HCT116 (cell line): ENCODE results near the gene PHF10. TPM values are rescaled to one million over a fixed set of nuclear protein-coding genes. Genes with fewer than 3 reads are reported as not detected.

ENCODE experiments used
- ATAC-seq: fragments of 200-7000 bp; cut with Tn5 transposase; 2 replicates; pipeline ENCODE4 v1.9.1; 2020; ENCODE audit warnings: mild to moderate bottlenecking, moderate library complexity
- BruUV-seq: library from RNA; stranded (reverse); fragments of 400-500 nt; replicated peaks from 2 replicates; lab custom pipeline; 2021; lab: Mats Ljungman, UMichigan
- CTCF ChIA-PET: fragments of 300-600 bp; sonication (Branson Sonifier 250); formaldehyde crosslinking; loops from one replicate; lab custom pipeline; 2021; ENCODE audit warnings: antibody characterized with exemption; lab: Charles Lee
- POLR2A ChIA-PET: fragments of 300-600, 350-600 bp; sonication (Branson Sonifier 250); formaldehyde crosslinking; loops from one replicate; lab custom pipeline; 2021; ENCODE audit warnings: antibody characterized with exemption; lab: Charles Lee
- RAD21 ChIA-PET, 2 experiments: fragments of 300-600 bp; sonication (Branson Sonifier 250); formaldehyde crosslinking; loops; one replicate each; lab custom pipeline; 2023; ENCODE audit warnings: low total read pairs in 2 of 2; ENCODE audit not compliant: uncharacterized antibody in 2 of 2, unreplicated experiment in 2 of 2, low non-redundant PET in 1 of 2; lab: Charles Lee
- DNase-seq: peaks from one replicate; pipeline ENCODE4 v3.0.0-alpha.2; 2010; ENCODE audit warnings: low read depth, low spot score
- H2AFZ ChIP-seq: fragments of 200-600 bp; shearing (Covaris generic), sonication (generic); 2 replicates; pipeline ENCODE4 v1.6.1; 2017; ENCODE audit warnings: low read depth, mixed run types, mixed read lengths, antibody characterized with exemption, low read length; ENCODE audit not compliant: poor library complexity, severe bottlenecking
- H3K27ac ChIP-seq: 2 replicates; pipeline ENCODE4 v1.5.1; 2012; ENCODE audit warnings: low read depth, low read length
- H3K27me3 ChIP-seq: fragments of 200-600 bp; sonication (generic); 2 replicates; pipeline ENCODE4 v1.6.1; 2016; ENCODE audit warnings: mixed run types, low read length, mixed read lengths; ENCODE audit not compliant: insufficient read depth
- H3K36me3 ChIP-seq, 2 experiments: fragments of 200-500 bp in 1 of 2; fragments of 200-600 bp in 1 of 2; sonication (Bioruptor generic) in 1 of 2; sonication (generic) in 1 of 2; 2 replicates each; pipeline versions ENCODE4 v1.5.1 to v1.6.1; 2014 to 2016; ENCODE audit warnings: low read length in 2 of 2, inconsistent platforms in 1 of 2, mixed read lengths in 1 of 2, mixed run types in 1 of 2; ENCODE audit not compliant: insufficient read depth in 2 of 2, control insufficient read depth in 1 of 2
- H3K4me1 ChIP-seq, 2 experiments: fragments of 200-600 bp in 1 of 2; sonication (generic) in 1 of 2; 2 replicates each; pipeline versions ENCODE4 v1.5.1 to v1.6.1; 2012 to 2017; ENCODE audit warnings: low read length in 2 of 2, inconsistent platforms in 1 of 2, mild to moderate bottlenecking in 1 of 2, mixed read lengths in 1 of 2, mixed run types in 1 of 2, moderate library complexity in 1 of 2; ENCODE audit not compliant: insufficient read depth in 2 of 2, control insufficient read depth in 1 of 2
- H3K4me2 ChIP-seq: fragments of 200-600 bp; sonication (generic); 2 replicates; pipeline ENCODE4 v1.6.1; 2017; ENCODE audit warnings: mixed run types, low read length, mixed read lengths
- H3K4me3 ChIP-seq, 2 experiments: fragments of 200-600 bp in 1 of 2; sonication (generic) in 1 of 2; replicated peaks in 1 of 2; 2 replicates each; pipeline ENCODE4 v1.5.1; 2011 to 2016; ENCODE audit warnings: low read length in 2 of 2, control low read depth in 1 of 2, low read depth in 1 of 2, mild to moderate bottlenecking in 1 of 2, mixed read lengths in 1 of 2, mixed run types in 1 of 2
- H3K79me2 ChIP-seq: fragments of 200-600 bp; sonication (generic); 2 replicates; pipeline ENCODE4 v1.6.1; 2017; ENCODE audit warnings: mild to moderate bottlenecking, mixed run types, low read length, moderate library complexity, mixed read lengths; ENCODE audit not compliant: insufficient read depth
- H3K9ac ChIP-seq: fragments of 200-600 bp; sonication (generic); 2 replicates; pipeline ENCODE4 v1.6.1; 2016; ENCODE audit warnings: low read length, mixed read lengths
- H3K9me2 ChIP-seq: fragments of 200-600 bp; sonication (generic), shearing (Covaris generic); 2 replicates; pipeline ENCODE4 v1.6.1; 2017; ENCODE audit warnings: mixed run types, mild to moderate bottlenecking, moderate library complexity; ENCODE audit not compliant: insufficient read depth
- H3K9me3 ChIP-seq, 2 experiments: fragments of 200-500 bp in 1 of 2; fragments of 200-600 bp in 1 of 2; sonication (Bioruptor generic) in 1 of 2; sonication (generic) in 1 of 2; 2 replicates each; pipeline ENCODE4 v1.6.1; 2014 to 2017; ENCODE audit warnings: low read length in 2 of 2, mixed read lengths in 2 of 2, inconsistent platforms in 1 of 2, low read depth in 1 of 2, mild to moderate bottlenecking in 1 of 2, mixed run types in 1 of 2, moderate library complexity in 1 of 2; ENCODE audit not compliant: control insufficient read depth in 1 of 2, insufficient read depth in 1 of 2
- H4K20me1 ChIP-seq: fragments of 200-600 bp; sonication (generic), shearing (Covaris generic); 2 replicates; pipeline ENCODE4 v1.6.1; 2017; ENCODE audit warnings: mixed run types, mild to moderate bottlenecking, moderate library complexity; ENCODE audit not compliant: insufficient read depth
- CEBPB ChIP-seq: IDR thresholded peaks from 2 replicates; pipeline ENCODE4 v1.6.1; 2012; ENCODE audit warnings: low read depth
- EZH2 ChIP-seq: fragments of 200-600 bp; sonication (generic); IDR thresholded peaks from 2 replicates; pipeline ENCODE4 v1.6.1; 2017; ENCODE audit warnings: antibody characterized with exemption, mixed run types
- EZH2phosphoT487 ChIP-seq: fragments of 200-600 bp; IDR thresholded peaks from 2 replicates; pipeline ENCODE4 v1.6.1; 2018; ENCODE audit warnings: antibody characterized with exemption, borderline replicate concordance
- FOSL1 ChIP-seq: IDR thresholded peaks from 2 replicates; pipeline ENCODE4 v1.6.1; 2012; ENCODE audit warnings: low read depth
- JUND ChIP-seq: IDR thresholded peaks from 2 replicates; pipeline ENCODE4 v1.6.1; 2012
- MAX ChIP-seq: IDR thresholded peaks from 2 replicates; pipeline ENCODE4 v1.6.1; 2012
- POLR2A ChIP-seq: IDR thresholded peaks from 2 replicates; pipeline ENCODE4 v1.7.0; 2011; ENCODE audit warnings: borderline replicate concordance; ENCODE audit not compliant: insufficient read depth, insufficient read length; ENCODE audit errors: extremely low read depth
- POLR2AphosphoS5 ChIP-seq: IDR thresholded peaks from 2 replicates; pipeline ENCODE4 v1.6.1; 2011; ENCODE audit warnings: mild to moderate bottlenecking, low read depth, low read length, moderate library complexity
- RAD21 ChIP-seq: IDR thresholded peaks from 2 replicates; pipeline ENCODE4 v1.6.1; 2012; ENCODE audit warnings: low read depth, mild to moderate bottlenecking
- SIN3A ChIP-seq: IDR thresholded peaks from 2 replicates; pipeline ENCODE4 v1.6.1; 2012; ENCODE audit warnings: low read depth
- SP1 ChIP-seq: IDR thresholded peaks from 2 replicates; pipeline ENCODE4 v1.6.1; 2012; ENCODE audit warnings: low read depth
- SRF ChIP-seq: IDR thresholded peaks from 2 replicates; pipeline ENCODE4 v1.6.1; 2012; ENCODE audit warnings: low read depth
- TCF7L2 ChIP-seq: IDR thresholded peaks from 2 replicates; pipeline ENCODE4 v1.7.0; 2011; ENCODE audit warnings: borderline replicate concordance, inconsistent platforms; ENCODE audit not compliant: insufficient read depth, insufficient read length; ENCODE audit errors: extremely low read depth
- YY1 ChIP-seq: IDR thresholded peaks from 2 replicates; pipeline ENCODE4 v1.6.1; 2011; ENCODE audit warnings: low read length, low read depth, moderate library complexity, mild to moderate bottlenecking; ENCODE audit not compliant: insufficient replicate concordance; ENCODE audit errors: extremely low read depth
- ZFX ChIP-seq: fragments of 450-650 bp; IDR thresholded peaks from 2 replicates; pipeline ENCODE4 v1.6.1; 2017
- ZNF274 ChIP-seq: fragments of 200-500 bp; sonication (Bioruptor generic); IDR thresholded peaks from 2 replicates; pipeline ENCODE4 v1.6.1; 2014; ENCODE audit warnings: mild to moderate bottlenecking, low read depth, low read length, inconsistent platforms
- intact Hi-C: fragments of 100-400 bp; cut with micrococcal nuclease; formaldehyde crosslinking; loops from 2 replicates; pipeline ENCODE4 v1.10.0; 2022
- total RNA-seq: library from RNA; stranded (reverse); gene quantifications from one replicate; pipeline ENCODE4 v1.2.1, GENCODE V29; 2021; ENCODE audit not compliant: unreplicated experiment
- TF ChIP-seq, protein P1 (sequence below): IDR thresholded peaks from 2 replicates; pipeline ENCODE4 v1.6.1; 2011; ENCODE audit warnings: mild to moderate bottlenecking, low read length, moderate library complexity; ENCODE audit not compliant: insufficient replicate concordance; ENCODE audit errors: extremely low read depth
- TF ChIP-seq, protein P2 (sequence below), 3 experiments: fragments of 200-600 bp in 1 of 3; sonication (generic) in 1 of 3; IDR thresholded peaks in 2 of 3; conservative IDR thresholded peaks in 1 of 3; 2 replicates each; pipeline ENCODE4 v1.5.1; 2012 to 2017; ENCODE audit warnings: low read depth in 2 of 3, low read length in 2 of 3, antibody characterized with exemption in 1 of 3, borderline replicate concordance in 1 of 3, control low read depth in 1 of 3, mild to moderate bottlenecking in 1 of 3, mixed read lengths in 1 of 3, mixed run types in 1 of 3, moderate library complexity in 1 of 3; ENCODE audit not compliant: insufficient read depth in 1 of 3

Gene PHF10
- total RNA-seq, 1 experiment from 2014 or later: 45.5 TPM

DNA sequence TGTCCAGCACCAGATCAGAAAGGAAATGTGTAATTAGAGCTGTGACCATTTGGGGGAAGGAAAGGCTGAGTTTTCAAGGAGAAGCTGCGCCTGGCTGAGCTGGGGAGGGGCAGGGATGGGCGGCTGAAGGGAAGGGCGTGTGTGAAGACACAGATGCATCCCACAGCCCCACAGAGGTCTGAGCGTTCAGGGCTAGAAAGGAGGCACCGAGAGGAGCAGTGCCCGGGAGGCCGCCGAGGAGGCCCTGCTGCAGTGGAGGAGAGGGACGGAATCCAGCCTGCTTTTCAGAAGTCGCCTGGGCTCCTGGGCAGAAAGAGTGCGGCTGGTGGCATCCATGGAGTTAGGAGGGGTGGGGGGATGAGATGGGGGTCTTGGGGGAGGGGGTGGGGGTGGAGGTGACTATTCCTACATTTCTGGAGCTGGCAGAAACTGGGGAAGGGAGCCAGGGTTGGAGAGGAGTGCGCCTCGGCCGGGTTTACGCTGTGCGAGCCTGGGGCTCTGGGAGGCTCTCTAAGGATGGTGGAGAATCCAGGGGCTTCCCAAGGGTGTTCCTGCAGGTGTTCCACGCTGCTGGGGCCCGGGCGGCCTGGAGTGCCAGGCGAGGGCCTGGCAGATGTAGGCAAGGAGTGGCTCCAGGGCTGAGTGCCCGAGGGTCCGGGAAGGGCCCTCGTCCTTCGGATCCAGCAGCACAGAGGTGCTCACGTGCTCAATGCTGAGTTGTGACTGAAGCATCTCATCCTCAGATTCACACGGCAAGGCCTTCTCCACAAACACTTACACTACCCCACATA, 64.3 kb downstream of the PHF10 start:
- Histone ChIP-seq H3K4me3 (no peak overlapping the region), H4K20me1 (no peaks in the 10 kb centered on the region), H3K27me3 (no peaks in the 10 kb centered on the region), H3K36me3 (peaks cover 22 to 24% of the 10 kb centered on the region in 2 experiments; a peak in 3 of 4 replicates), H3K79me2 (no peaks in the 10 kb centered on the region), H2AFZ (no peak overlapping the region), H3K9me2 (no peaks in the 10 kb centered on the region), H3K4me2 (no peak overlapping the region), H3K9me3 (peaks cover 2 to 5% of the 10 kb centered on the region in 2 experiments; a peak in 2 of 4 replicates), H3K9ac (no peak overlapping the region), H3K27ac (no peak overlapping the region), H3K4me1 (no peaks in the 10 kb centered on the region)
- DNase-seq: no peak
- intact Hi-C loops: no loop called here
- CTCF ChIA-PET: no interaction called here
- POLR2A ChIA-PET: no interaction called here
- no peak for TF ChIP-seq POLR2A
- no peak for TF ChIP-seq YY1
- no peak for TF ChIP-seq SIN3A
- TF ChIP-seq SRF: no peak
- TF ChIP-seq FOSL1: no peak
- TF ChIP-seq EZH2: no peak
- TF ChIP-seq, protein P1, sequence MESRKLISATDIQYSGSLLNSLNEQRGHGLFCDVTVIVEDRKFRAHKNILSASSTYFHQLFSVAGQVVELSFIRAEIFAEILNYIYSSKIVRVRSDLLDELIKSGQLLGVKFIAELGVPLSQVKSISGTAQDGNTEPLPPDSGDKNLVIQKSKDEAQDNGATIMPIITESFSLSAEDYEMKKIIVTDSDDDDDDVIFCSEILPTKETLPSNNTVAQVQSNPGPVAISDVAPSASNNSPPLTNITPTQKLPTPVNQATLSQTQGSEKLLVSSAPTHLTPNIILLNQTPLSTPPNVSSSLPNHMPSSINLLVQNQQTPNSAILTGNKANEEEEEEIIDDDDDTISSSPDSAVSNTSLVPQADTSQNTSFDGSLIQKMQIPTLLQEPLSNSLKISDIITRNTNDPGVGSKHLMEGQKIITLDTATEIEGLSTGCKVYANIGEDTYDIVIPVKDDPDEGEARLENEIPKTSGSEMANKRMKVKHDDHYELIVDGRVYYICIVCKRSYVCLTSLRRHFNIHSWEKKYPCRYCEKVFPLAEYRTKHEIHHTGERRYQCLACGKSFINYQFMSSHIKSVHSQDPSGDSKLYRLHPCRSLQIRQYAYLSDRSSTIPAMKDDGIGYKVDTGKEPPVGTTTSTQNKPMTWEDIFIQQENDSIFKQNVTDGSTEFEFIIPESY: no peak
- TF ChIP-seq, protein P2, sequence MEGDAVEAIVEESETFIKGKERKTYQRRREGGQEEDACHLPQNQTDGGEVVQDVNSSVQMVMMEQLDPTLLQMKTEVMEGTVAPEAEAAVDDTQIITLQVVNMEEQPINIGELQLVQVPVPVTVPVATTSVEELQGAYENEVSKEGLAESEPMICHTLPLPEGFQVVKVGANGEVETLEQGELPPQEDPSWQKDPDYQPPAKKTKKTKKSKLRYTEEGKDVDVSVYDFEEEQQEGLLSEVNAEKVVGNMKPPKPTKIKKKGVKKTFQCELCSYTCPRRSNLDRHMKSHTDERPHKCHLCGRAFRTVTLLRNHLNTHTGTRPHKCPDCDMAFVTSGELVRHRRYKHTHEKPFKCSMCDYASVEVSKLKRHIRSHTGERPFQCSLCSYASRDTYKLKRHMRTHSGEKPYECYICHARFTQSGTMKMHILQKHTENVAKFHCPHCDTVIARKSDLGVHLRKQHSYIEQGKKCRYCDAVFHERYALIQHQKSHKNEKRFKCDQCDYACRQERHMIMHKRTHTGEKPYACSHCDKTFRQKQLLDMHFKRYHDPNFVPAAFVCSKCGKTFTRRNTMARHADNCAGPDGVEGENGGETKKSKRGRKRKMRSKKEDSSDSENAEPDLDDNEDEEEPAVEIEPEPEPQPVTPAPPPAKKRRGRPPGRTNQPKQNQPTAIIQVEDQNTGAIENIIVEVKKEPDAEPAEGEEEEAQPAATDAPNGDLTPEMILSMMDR (IDR thresholded peaks at IDR 0.05 in 2 of 3, conservative IDR thresholded peaks at IDR 0.05 in 1 of 3; ENCODE audit: borderline replicate concordance in 1 of 3, insufficient read depth in 1 of 3, low read depth in 2 of 3, low read length in 2 of 3): no peak
- no peak for TF ChIP-seq JUND
- TF ChIP-seq SP1: no peak
- TF ChIP-seq MAX: no peak
- no peak for TF ChIP-seq EZH2phosphoT487
- TF ChIP-seq TCF7L2: no peak
- no peak for TF ChIP-seq ZNF274
- no peak for TF ChIP-seq ZFX
- no peak for TF ChIP-seq CEBPB
- TF ChIP-seq RAD21: no peak
- no peak for TF ChIP-seq POLR2AphosphoS5
- no peak for ATAC-seq
- RAD21 ChIA-PET: no interaction called here
- no TSS peak for BruUV-seq
